ENCODE measurements around the gene SNED1. TPM values are rescaled to one million over a fixed set of nuclear protein-coding genes. Genes with fewer than 3 reads are reported as not detected.

Gene SNED1
- total RNA-seq, 1 donor from 2014 or later = 4.7 TPM

GRCh38 chr2:240986787-240987411 is 11.5 kb upstream of the SNED1 start:
- Histone ChIP-seq H3K27ac (ENCODE audit: low read depth, low read length) (no peak overlapping the region), H3K9ac (ENCODE audit: low read depth in 1 of 3, low read length in 3 of 3) (no peak overlapping the region), H3K4me3 (ENCODE audit: low read length in 3 of 3) (peak overlapping the region in 1 of 3 donors; percentile 29), H3K4me1 (ENCODE audit: control insufficient read depth in 3 of 3, insufficient read depth in 3 of 3, low read length in 3 of 3) (peaks cover 24 to 43% (median 37%) of the 10 kb centered on the region in 3 donors), H3K9me3 (ENCODE audit: control insufficient read depth in 3 of 3, low read length in 3 of 3) (no peaks in the 10 kb centered on the region), H3K36me3 (ENCODE audit: control insufficient read depth in 3 of 3, insufficient read depth in 3 of 3, low read length in 3 of 3) (no peaks in the 10 kb centered on the region), H3K27me3 (ENCODE audit: control insufficient read depth in 3 of 3, insufficient read depth in 3 of 3, low read length in 3 of 3) (peaks cover 0 to 9% (median 6%) of the 10 kb centered on the region in 3 donors)

GRCh38 chr2:240987588-240987987 is 10.8 kb upstream of the SNED1 start:
- Histone ChIP-seq H3K36me3 (ENCODE audit: control insufficient read depth in 3 of 3, insufficient read depth in 3 of 3, low read length in 3 of 3) (no peaks in the 10 kb centered on the region), H3K9ac (ENCODE audit: low read depth in 1 of 3, low read length in 3 of 3) (peak overlapping the region in 1 of 3 donors; percentile 40), H3K9me3 (ENCODE audit: control insufficient read depth in 3 of 3, low read length in 3 of 3) (no peaks in the 10 kb centered on the region), H3K4me3 (ENCODE audit: low read length in 3 of 3) (no peak overlapping the region), H3K27ac (ENCODE audit: low read depth, low read length) (no peak overlapping the region), H3K4me1 (ENCODE audit: control insufficient read depth in 3 of 3, insufficient read depth in 3 of 3, low read length in 3 of 3) (peaks cover 31 to 50% (median 44%) of the 10 kb centered on the region in 3 donors), H3K27me3 (ENCODE audit: control insufficient read depth in 3 of 3, insufficient read depth in 3 of 3, low read length in 3 of 3) (peaks cover 0 to 7% (median 0%) of the 10 kb centered on the region in 3 donors)

GRCh38 chr2:240988146-240988545 is 10.3 kb upstream of the SNED1 start:
- Histone ChIP-seq H3K9me3 (ENCODE audit: control insufficient read depth in 3 of 3, low read length in 3 of 3) (no peaks in the 10 kb centered on the region), H3K27ac (ENCODE audit: low read depth, low read length) (no peak overlapping the region), H3K36me3 (ENCODE audit: control insufficient read depth in 3 of 3, insufficient read depth in 3 of 3, low read length in 3 of 3) (no peaks in the 10 kb centered on the region), H3K4me1 (ENCODE audit: control insufficient read depth in 3 of 3, insufficient read depth in 3 of 3, low read length in 3 of 3) (peaks cover 37 to 56% (median 48%) of the 10 kb centered on the region in 3 donors), H3K9ac (ENCODE audit: low read depth in 1 of 3, low read length in 3 of 3) (no peak overlapping the region), H3K4me3 (ENCODE audit: low read length in 3 of 3) (no peak overlapping the region), H3K27me3 (ENCODE audit: control insufficient read depth in 3 of 3, insufficient read depth in 3 of 3, low read length in 3 of 3) (peaks cover 0 to 2% (median 0%) of the 10 kb centered on the region in 3 donors)

GRCh38 chr2:240988571-240989271 is 9.7 kb upstream of the SNED1 start:
- Histone ChIP-seq H3K9ac (ENCODE audit: low read depth in 1 of 3, low read length in 3 of 3) (no peak overlapping the region), H3K36me3 (ENCODE audit: control insufficient read depth in 3 of 3, insufficient read depth in 3 of 3, low read length in 3 of 3) (no peaks in the 10 kb centered on the region), H3K9me3 (ENCODE audit: control insufficient read depth in 3 of 3, low read length in 3 of 3) (no peaks in the 10 kb centered on the region), H3K4me3 (ENCODE audit: low read length in 3 of 3) (no peak overlapping the region), H3K27ac (ENCODE audit: low read depth, low read length) (no peak overlapping the region), H3K27me3 (ENCODE audit: control insufficient read depth in 3 of 3, insufficient read depth in 3 of 3, low read length in 3 of 3) (no peaks in the 10 kb centered on the region), H3K4me1 (ENCODE audit: control insufficient read depth in 3 of 3, insufficient read depth in 3 of 3, low read length in 3 of 3) (peaks cover 37 to 60% (median 51%) of the 10 kb centered on the region in 3 donors)

GRCh38 chr2:240989451-240990265 is 8.8 kb upstream of the SNED1 start:
- Histone ChIP-seq H3K27ac (ENCODE audit: low read depth, low read length) (no peak overlapping the region), H3K27me3 (ENCODE audit: control insufficient read depth in 3 of 3, insufficient read depth in 3 of 3, low read length in 3 of 3) (no peaks in the 10 kb centered on the region), H3K36me3 (ENCODE audit: control insufficient read depth in 3 of 3, insufficient read depth in 3 of 3, low read length in 3 of 3) (no peaks in the 10 kb centered on the region), H3K9ac (ENCODE audit: low read depth in 1 of 3, low read length in 3 of 3) (no peak overlapping the region), H3K4me1 (ENCODE audit: control insufficient read depth in 3 of 3, insufficient read depth in 3 of 3, low read length in 3 of 3) (peaks cover 39 to 69% (median 54%) of the 10 kb centered on the region in 3 donors), H3K9me3 (ENCODE audit: control insufficient read depth in 3 of 3, low read length in 3 of 3) (no peaks in the 10 kb centered on the region), H3K4me3 (ENCODE audit: low read length in 3 of 3) (no peak overlapping the region)

GRCh38 chr2:240990266-240990529 is 8.2 kb upstream of the SNED1 start:
- Histone ChIP-seq H3K27me3 (ENCODE audit: control insufficient read depth in 3 of 3, insufficient read depth in 3 of 3, low read length in 3 of 3) (no peaks in the 10 kb centered on the region), H3K4me1 (ENCODE audit: control insufficient read depth in 3 of 3, insufficient read depth in 3 of 3, low read length in 3 of 3) (peaks cover 43 to 75% (median 56%) of the 10 kb centered on the region in 3 donors), H3K36me3 (ENCODE audit: control insufficient read depth in 3 of 3, insufficient read depth in 3 of 3, low read length in 3 of 3) (no peaks in the 10 kb centered on the region), H3K9ac (ENCODE audit: low read depth in 1 of 3, low read length in 3 of 3) (no peak overlapping the region), H3K27ac (ENCODE audit: low read depth, low read length) (no peak overlapping the region), H3K9me3 (ENCODE audit: control insufficient read depth in 3 of 3, low read length in 3 of 3) (no peaks in the 10 kb centered on the region), H3K4me3 (ENCODE audit: low read length in 3 of 3) (no peak overlapping the region)

- Histone ChIP-seq H3K27me3 (ENCODE audit: control insufficient read depth in 3 of 3, insufficient read depth in 3 of 3, low read length in 3 of 3) (no peaks in the 10 kb centered on the region), H3K4me3 (ENCODE audit: low read length in 3 of 3) (peak overlapping the region in 1 of 3 donors; percentile 49), H3K9ac (ENCODE audit: low read depth in 1 of 3, low read length in 3 of 3) (peak overlapping the region in 1 of 3 donors; percentile 71), H3K27ac (ENCODE audit: low read depth, low read length) (peak overlapping the region; percentile 88), H3K4me1 (ENCODE audit: control insufficient read depth in 3 of 3, insufficient read depth in 3 of 3, low read length in 3 of 3) (peaks cover 50 to 80% (median 62%) of the 10 kb centered on the region in 3 donors), H3K36me3 (ENCODE audit: control insufficient read depth in 3 of 3, insufficient read depth in 3 of 3, low read length in 3 of 3) (no peaks in the 10 kb centered on the region), H3K9me3 (ENCODE audit: control insufficient read depth in 3 of 3, low read length in 3 of 3) (no peaks in the 10 kb centered on the region)
Observed at GRCh38 chr2:240990726-240991377, 7.6 kb upstream of the SNED1 start.

- peak overlapping the region in 2 of 3 donors; percentile 49 to 67 for H3K4me3 ChIP-seq (ENCODE audit: low read length in 3 of 3)
- no peaks in the 10 kb centered on the region for H3K27me3 ChIP-seq (ENCODE audit: control insufficient read depth in 3 of 3, insufficient read depth in 3 of 3, low read length in 3 of 3)
- H3K27ac ChIP-seq (ENCODE audit: low read depth, low read length) = peak overlapping the region; percentile 88
- H3K36me3 ChIP-seq (ENCODE audit: control insufficient read depth in 3 of 3, insufficient read depth in 3 of 3, low read length in 3 of 3) = no peaks in the 10 kb centered on the region
- no peaks in the 10 kb centered on the region for H3K9me3 ChIP-seq (ENCODE audit: control insufficient read depth in 3 of 3, low read length in 3 of 3)
- peaks cover 56 to 87% (median 68%) of the 10 kb centered on the region in 3 donors for H3K4me1 ChIP-seq (ENCODE audit: control insufficient read depth in 3 of 3, insufficient read depth in 3 of 3, low read length in 3 of 3)
- H3K9ac ChIP-seq (ENCODE audit: low read depth in 1 of 3, low read length in 3 of 3) = peak overlapping the region; percentile 2 to 71 (median 57)
Observed at GRCh38 chr2:240991378-240992263, 6.8 kb upstream of the SNED1 start.
